ENCODE measurements around the gene RTN4RL2.

DNA sequence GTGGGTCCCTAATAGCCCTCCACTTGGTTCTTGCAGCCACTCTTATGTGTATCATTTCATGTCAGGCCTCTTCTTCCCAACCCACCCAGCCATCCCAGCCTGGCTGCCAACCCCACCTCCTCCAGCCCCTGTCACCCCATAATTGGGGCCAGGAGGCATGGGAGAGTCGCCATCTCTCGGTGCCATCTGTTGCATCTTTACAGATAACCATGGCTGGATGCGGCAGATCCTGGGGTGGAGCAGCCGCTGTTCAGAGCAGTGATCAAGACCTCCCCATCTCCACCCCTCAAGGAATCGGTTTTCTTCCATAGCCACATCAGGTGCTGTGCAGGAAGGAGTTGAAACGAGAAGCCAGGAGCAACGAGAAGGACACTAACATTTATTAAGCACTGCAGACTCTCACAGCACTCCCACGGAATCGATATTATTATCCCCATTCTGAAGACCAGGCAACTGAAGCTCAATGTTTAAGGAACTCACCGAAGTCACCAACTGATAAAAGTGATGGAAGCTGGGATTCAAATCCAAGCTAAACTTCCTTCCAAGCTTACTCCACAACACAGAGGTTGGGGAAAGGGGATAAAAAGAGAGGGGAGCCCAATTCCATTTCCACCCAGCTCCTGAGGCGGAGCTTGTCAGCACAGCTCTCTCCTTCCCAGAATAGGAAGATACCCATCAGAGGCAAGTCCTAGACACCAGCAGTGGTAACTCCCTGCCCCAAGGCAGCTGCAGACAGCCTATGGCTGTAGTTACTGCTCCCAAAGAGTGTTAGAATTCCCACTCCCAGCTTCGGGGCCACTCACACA is 52.5 kb downstream of the RTN4RL2 start:
- TF ChIP-seq, protein P1, sequence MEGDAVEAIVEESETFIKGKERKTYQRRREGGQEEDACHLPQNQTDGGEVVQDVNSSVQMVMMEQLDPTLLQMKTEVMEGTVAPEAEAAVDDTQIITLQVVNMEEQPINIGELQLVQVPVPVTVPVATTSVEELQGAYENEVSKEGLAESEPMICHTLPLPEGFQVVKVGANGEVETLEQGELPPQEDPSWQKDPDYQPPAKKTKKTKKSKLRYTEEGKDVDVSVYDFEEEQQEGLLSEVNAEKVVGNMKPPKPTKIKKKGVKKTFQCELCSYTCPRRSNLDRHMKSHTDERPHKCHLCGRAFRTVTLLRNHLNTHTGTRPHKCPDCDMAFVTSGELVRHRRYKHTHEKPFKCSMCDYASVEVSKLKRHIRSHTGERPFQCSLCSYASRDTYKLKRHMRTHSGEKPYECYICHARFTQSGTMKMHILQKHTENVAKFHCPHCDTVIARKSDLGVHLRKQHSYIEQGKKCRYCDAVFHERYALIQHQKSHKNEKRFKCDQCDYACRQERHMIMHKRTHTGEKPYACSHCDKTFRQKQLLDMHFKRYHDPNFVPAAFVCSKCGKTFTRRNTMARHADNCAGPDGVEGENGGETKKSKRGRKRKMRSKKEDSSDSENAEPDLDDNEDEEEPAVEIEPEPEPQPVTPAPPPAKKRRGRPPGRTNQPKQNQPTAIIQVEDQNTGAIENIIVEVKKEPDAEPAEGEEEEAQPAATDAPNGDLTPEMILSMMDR (IDR thresholded peaks at IDR 0.05) = no peak
- TF ChIP-seq POLR2A (IDR thresholded peaks at IDR 0.05) = no peak
